Neural crest cell (in vitro differentiated cells): ENCODE measurements around the gene GPR26. TPM values are rescaled to one million over a fixed set of nuclear protein-coding genes. Genes with fewer than 3 reads are reported as not detected.
"Not testable (repeated sequence)": the region's sequence is repeated elsewhere in the genome, so short reads cannot be mapped to it uniquely, and the experiment has no call there.

Experiments used
- DNase-seq: peaks from one replicate; pipeline ENCODE4 v3.0.0; 2021; ENCODE audit warnings: low read depth, mixed read lengths, low spot score
- H3K27ac Mint-ChIP-seq: one replicate; pipeline ENCODE4 v1.8.0; 2021; ENCODE audit warnings: mild to moderate bottlenecking, mixed read lengths; ENCODE audit not compliant: unreplicated experiment
- H3K27me3 Mint-ChIP-seq: 2 replicates; pipeline ENCODE4 v1.8.0; 2021; ENCODE audit warnings: low read depth, mild to moderate bottlenecking, mixed read lengths
- H3K36me3 Mint-ChIP-seq: 2 replicates; pipeline ENCODE4 v1.8.0; 2021; ENCODE audit warnings: low read depth, mild to moderate bottlenecking, mixed read lengths
- H3K4me1 Mint-ChIP-seq: 2 replicates; pipeline ENCODE4 v1.8.0; 2021; ENCODE audit warnings: mixed read lengths
- H3K4me3 Mint-ChIP-seq: one replicate; pipeline ENCODE4 v1.8.0; 2021; ENCODE audit warnings: mild to moderate bottlenecking, mixed read lengths
- H3K9me3 Mint-ChIP-seq: 2 replicates; pipeline ENCODE4 v1.8.0; 2021; ENCODE audit warnings: mixed read lengths
- CTCF ChIP-seq: fragments of 200-600 bp; sonication (generic); conservative IDR thresholded peaks from 2 replicates; pipeline ENCODE4 v1.5.0; 2021; ENCODE audit warnings: antibody characterized with exemption, mild to moderate bottlenecking
- total RNA-seq: library from RNA; stranded (reverse); gene quantifications from 2 replicates; pipeline ENCODE4 v1.2.1, GENCODE V29; 2021

The GPR26 gene
- total RNA-seq, 1 donor from 2014 or later: not detected

DNA sequence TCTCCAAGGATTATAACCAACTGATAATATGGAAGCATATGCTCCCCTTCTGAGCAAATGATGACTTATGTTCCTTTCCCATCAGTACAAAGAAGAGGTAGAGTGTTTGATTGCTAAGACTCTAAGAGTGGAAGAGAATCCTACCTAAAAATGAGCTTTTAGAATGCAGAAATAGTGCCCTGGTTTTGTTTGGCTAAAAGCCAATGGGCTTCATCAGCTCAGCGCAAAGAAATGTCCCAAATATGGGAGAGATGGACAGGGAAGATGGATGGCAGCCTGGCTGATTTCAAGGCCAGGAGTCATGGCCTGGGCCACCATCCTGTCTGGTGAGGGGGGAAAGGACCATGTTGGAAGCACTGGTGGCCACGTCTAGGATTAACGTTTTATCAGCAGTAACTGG, 60.2 kb downstream of the GPR26 start:
- H3K27ac Mint-ChIP-seq: no peak overlapping the region
- H3K36me3 Mint-ChIP-seq: no peaks in the 10 kb centered on the region
- no peak overlapping the region for H3K4me3 Mint-ChIP-seq
- peaks cover 9% of the 10 kb centered on the region for H3K4me1 Mint-ChIP-seq
- H3K27me3 Mint-ChIP-seq: peaks cover 19% of the 10 kb centered on the region
- no peak for TF ChIP-seq CTCF
- no peak for DNase-seq
- peaks cover 2% of the 10 kb centered on the region for H3K9me3 Mint-ChIP-seq

- H3K27me3 Mint-ChIP-seq: peaks cover 15% of the 10 kb centered on the region
- DNase-seq: no peak
- H3K36me3 Mint-ChIP-seq: no peaks in the 10 kb centered on the region
- TF ChIP-seq CTCF: no peak
- H3K4me1 Mint-ChIP-seq: peaks cover 9% of the 10 kb centered on the region
- no peak overlapping the region for H3K27ac Mint-ChIP-seq
- H3K4me3 Mint-ChIP-seq: no peak overlapping the region
- H3K9me3 Mint-ChIP-seq: peaks cover 2% of the 10 kb centered on the region
Observed at GRCh38 chr10:123726836-123727235, 60.7 kb downstream of the GPR26 start.

DNA sequence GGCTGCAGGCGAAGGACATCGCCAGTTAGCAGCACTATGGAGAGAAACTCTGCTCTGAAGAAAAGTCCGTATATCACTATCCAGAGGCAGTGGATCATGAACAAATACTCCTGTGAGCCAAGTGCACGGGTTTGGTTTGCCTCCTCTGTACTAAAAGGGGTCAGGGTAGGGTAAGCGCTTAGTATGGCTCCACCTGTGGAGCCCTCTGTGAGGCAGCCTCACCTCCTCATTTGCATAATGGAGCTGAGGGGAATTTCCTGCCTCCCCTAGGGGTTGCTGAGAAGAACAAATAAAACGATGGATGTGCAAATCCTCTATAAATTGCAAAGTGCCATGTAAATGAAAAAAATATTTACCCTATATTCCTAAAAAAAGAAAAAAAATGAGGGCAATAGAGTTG, 63.4 kb downstream of the GPR26 start:
- TF ChIP-seq CTCF: no peak
- Mint-ChIP-seq H3K27ac (no peak overlapping the region), H3K27me3 (peaks cover 3% of the 10 kb centered on the region), H3K36me3 (no peaks in the 10 kb centered on the region), H3K9me3 (peaks cover 5% of the 10 kb centered on the region), H3K4me1 (peaks cover 9% of the 10 kb centered on the region), H3K4me3 (no peak overlapping the region)
- no peak for DNase-seq

GRCh38 chr10:123736917-123737316, 70.8 kb downstream of the GPR26 start:
- H3K36me3 Mint-ChIP-seq, H3K4me3 Mint-ChIP-seq, H3K27me3 Mint-ChIP-seq, H3K4me1 Mint-ChIP-seq, DNase-seq, H3K27ac Mint-ChIP-seq: not testable (repeated sequence)
- H3K9me3 Mint-ChIP-seq: peaks cover 11% of the 10 kb centered on the region

GRCh38 chr10:123741146-123741545, 75.0 kb downstream of the GPR26 start:
- Mint-ChIP-seq H3K27ac (no peak overlapping the region), H3K27me3 (peaks cover 11% of the 10 kb centered on the region), H3K36me3 (no peaks in the 10 kb centered on the region), H3K4me1 (peaks cover 20% of the 10 kb centered on the region), H3K4me3 (no peak overlapping the region), H3K9me3 (peaks cover 2% of the 10 kb centered on the region)
- no peak for TF ChIP-seq CTCF
- DNase-seq: no peak

DNA sequence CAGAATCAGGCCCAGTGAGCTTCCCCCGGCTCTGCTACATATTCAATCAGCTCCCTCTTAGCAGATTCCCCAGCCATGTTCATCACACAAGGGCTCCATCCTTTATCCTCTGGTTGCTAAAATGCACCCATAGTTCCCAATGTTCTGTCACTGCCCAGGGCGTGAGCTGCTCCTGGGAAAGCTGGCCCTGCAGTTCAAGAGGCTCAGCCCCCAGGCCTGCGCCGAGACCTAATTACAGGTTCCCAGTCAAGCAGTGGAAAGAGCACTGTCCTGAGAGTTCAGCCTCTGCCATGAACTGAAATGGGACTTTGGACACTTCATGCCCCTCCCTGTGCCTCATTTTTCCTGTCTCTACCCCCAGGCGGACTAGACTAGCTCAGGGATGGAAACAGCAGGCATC, 75.6 kb downstream of the GPR26 start:
- H3K9me3 Mint-ChIP-seq: no peaks in the 10 kb centered on the region
- TF ChIP-seq CTCF: no peak
- H3K27me3 Mint-ChIP-seq: peaks cover 11% of the 10 kb centered on the region
- no peak for DNase-seq
- H3K36me3 Mint-ChIP-seq: no peaks in the 10 kb centered on the region
- H3K27ac Mint-ChIP-seq: no peak overlapping the region
- H3K4me3 Mint-ChIP-seq: no peak overlapping the region
- H3K4me1 Mint-ChIP-seq: peaks cover 25% of the 10 kb centered on the region
